K562 (cell line): ENCODE measurements around the gene SEH1L. TPM values are rescaled to one million over a fixed set of nuclear protein-coding genes. Genes with fewer than 3 reads are reported as not detected.

Experiments used
- CTCF ChIP-seq, 3 experiments: IDR thresholded peaks in 2 of 3; conservative IDR thresholded peaks in 1 of 3; 2 replicates each; pipeline ENCODE4 v1.5.1; 2011 to 2012; ENCODE audit warnings: low read length in 3 of 3, mild to moderate bottlenecking in 3 of 3, control low read depth in 2 of 3, improper control_type of control experiment in 1 of 3, inconsistent platforms in 1 of 3, low read depth in 1 of 3, mixed read lengths in 1 of 3, moderate library complexity in 1 of 3; ENCODE audit not compliant: insufficient read depth in 2 of 3
- HMBOX1 ChIP-seq: sonication (generic); IDR thresholded peaks from 2 replicates; pipeline ENCODE4 v1.6.1; 2016
- L3MBTL2 ChIP-seq: fragments of 450-650 bp; IDR thresholded peaks from 2 replicates; pipeline ENCODE4 v1.6.1; 2016; ENCODE audit warnings: mild to moderate bottlenecking, moderate library complexity
- MCM7 ChIP-seq, 2 experiments: fragments of 450-650 bp; IDR thresholded peaks; 2 replicates each; pipeline ENCODE4 v1.6.1; 2016 to 2018
- MLLT1 ChIP-seq, 2 experiments: fragments of 450-650 bp; IDR thresholded peaks; 2 replicates each; pipeline ENCODE4 v1.6.1; 2016
- NCOA1 ChIP-seq: fragments of 450-650 bp; IDR thresholded peaks from 2 replicates; pipeline ENCODE4 v1.6.1; 2016; ENCODE audit warnings: low read depth
- PHF20 ChIP-seq: fragments of 450-650 bp; IDR thresholded peaks from 2 replicates; pipeline ENCODE4 v1.6.1; 2018; ENCODE audit not compliant: partially characterized antibody
- POLR2G ChIP-seq: fragments of 200-400 bp; formaldehyde crosslinking; IDR thresholded peaks from 2 replicates; pipeline ENCODE4 v1.6.1; 2017; ENCODE audit warnings: low read depth, mild to moderate bottlenecking, antibody characterized with exemption, low read length, moderate library complexity
- SMAD2 ChIP-seq: fragments of 150-350 bp; IDR thresholded peaks from 2 replicates; pipeline ENCODE4 v1.6.1; 2014; ENCODE audit warnings: low read depth, mild to moderate bottlenecking, low read length
- SMARCC2 ChIP-seq: fragments of 450-650 bp; IDR thresholded peaks from 2 replicates; pipeline ENCODE4 v1.6.1; 2017; ENCODE audit warnings: antibody characterized with exemption, moderate library complexity, mild to moderate bottlenecking, low read depth
- TFE3 ChIP-seq: fragments of 450-650 bp; formaldehyde crosslinking; IDR thresholded peaks from 2 replicates; pipeline ENCODE4 v1.4.0; 2020; ENCODE audit warnings: mild to moderate bottlenecking, mixed read lengths
- ZBTB5 ChIP-seq: fragments of 450-650 bp; IDR thresholded peaks from 2 replicates; pipeline ENCODE4 v1.6.1; 2017; ENCODE audit warnings: antibody characterized with exemption
- ZC3H8 ChIP-seq: fragments of 450-650 bp; IDR thresholded peaks from 2 replicates; pipeline ENCODE4 v1.6.1; 2017
- ZNF398 ChIP-seq: fragments of 250-450 bp; sonication (Bioruptor Pico); IDR thresholded peaks from 2 replicates; pipeline ENCODE4 v1.8.0; 2021; ENCODE audit warnings: moderate library complexity, mild to moderate bottlenecking, inconsistent platforms
- ZNF449 ChIP-seq: fragments of 250-450 bp; sonication (Bioruptor Pico); IDR thresholded peaks from 2 replicates; pipeline ENCODE4 v1.8.0; 2022; ENCODE audit warnings: moderate library complexity, mild to moderate bottlenecking, inconsistent platforms
- polyA plus RNA-seq, 8 experiments: library from polyadenylated mRNA; depleted of rRNA in 4 of 8; stranded (reverse) in 5 of 8; unstranded in 3 of 8; fragments of >200 nt; fragmentation: Nextera tagmentation in 2 of 8; fragmentation: Illumina TruSeq in 1 of 8; extraction: Ambion mirVana in 2 of 8; extraction: Trizol in 1 of 8; gene quantifications; 2 replicates each; pipeline versions ENCODE4 v1.2.1 to v1.2.3, GENCODE V29; 2011 to 2014; ENCODE audit warnings: inconsistent platforms in 1 of 8, missing spikeins in 1 of 8
- total RNA-seq, 7 experiments: library from RNA; depleted of rRNA in 6 of 7; stranded (reverse); fragments of >200 nt in 6 of 7; fragmentation: Illumina TruSeq in 2 of 7; extraction: Trizol in 2 of 7; gene quantifications; 2 replicates each; pipeline versions ENCODE4 v1.2.1 to v1.2.3, GENCODE V29; 2011 to 2021; ENCODE audit warnings: low replicate concordance in 1 of 7

The SEH1L gene
- total and polyA plus RNA-seq, 9 of the 15 experiments (the other 6 are each of a cell fraction or from before 2014, with no cell fraction given), result 62.2 to 180 (median 108) TPM

GRCh38 chr18:12947285-12948049 lies at the start of gene SEH1L (continued):
- no peak for TF ChIP-seq ZBTB5
- no peak for TF ChIP-seq ZNF449 (CRISPR knock-in tag)
- no peak for TF ChIP-seq HMBOX1
- no peak for TF ChIP-seq CTCF (IDR thresholded peaks at IDR 0.05 in 2 of 3, conservative IDR thresholded peaks at IDR 0.05 in 1 of 3; ENCODE audit: insufficient read depth in 2 of 3, low read depth in 1 of 3, low read length in 3 of 3)
- TF ChIP-seq L3MBTL2, result peak; percentile 73
- no peak for TF ChIP-seq ZC3H8
- no peak for TF ChIP-seq TFE3 (CRISPR knock-in tag)
- TF ChIP-seq ZNF398 (CRISPR knock-in tag), result no peak
- no peak for TF ChIP-seq SMAD2
- TF ChIP-seq PHF20, result peak; percentile 59
- TF ChIP-seq NCOA1, result no peak; the same call in 1 of the 2 replicates
- no peak for TF ChIP-seq POLR2G
- TF ChIP-seq SMARCC2, result no peak
- TF ChIP-seq MLLT1 (IDR thresholded peaks at IDR 0.05), result 0 out of 4 replicates have a peak, but pooled peaks of 1 of the 2 experiments have one; percentile 39
- no peak for TF ChIP-seq MCM7 (IDR thresholded peaks at IDR 0.05)
